Measurements from ENCODE around the gene DHRS7C. TPM values are rescaled to one million over a fixed set of nuclear protein-coding genes. Genes with fewer than 3 reads are reported as not detected.

The DHRS7C gene
- total RNA-seq, 5 donors from 2014 or later (not counting 1 experiment from before 2014, with no cell fraction given): not detected

DNA sequence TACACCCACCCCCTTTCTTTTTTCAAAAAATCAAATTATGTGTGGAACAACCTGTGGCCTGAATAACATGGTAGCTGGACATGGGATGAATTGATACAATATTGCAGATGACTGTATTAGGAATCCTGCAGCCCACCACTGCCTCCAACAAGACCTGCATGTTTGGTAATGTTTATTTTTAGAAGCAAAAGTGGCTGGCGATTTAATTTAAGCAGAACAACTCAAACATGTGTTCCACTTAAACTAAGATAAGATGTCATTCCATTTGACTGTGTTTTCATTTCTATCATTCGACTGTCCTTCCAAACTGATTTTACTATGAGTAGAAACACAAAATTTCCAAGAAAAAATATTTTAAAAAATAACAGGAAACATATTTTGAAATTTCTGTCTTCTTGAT, 10.1 kb upstream of the DHRS7C start:
- ChIA-PET CTCF (no interaction called here), POLR2A (no interaction called here)
- Histone ChIP-seq H3K4me3 (ENCODE audit: control insufficient read depth in 1 of 2, extremely low read depth in 1 of 2, low read length in 1 of 2) (no peak overlapping the region), H3K27ac (ENCODE audit: low read length) (no peak overlapping the region), H3K27me3 (replicated peaks in 1 of 2; ENCODE audit: control insufficient read depth in 2 of 2, extremely low read depth in 1 of 2, insufficient read depth in 2 of 2, low read length in 1 of 2) (peaks cover 0 to 16% of the 10 kb centered on the region in 2 experiments), H3K36me3 (ENCODE audit: control insufficient read depth in 2 of 2, extremely low read depth in 1 of 2, insufficient read depth in 1 of 2, low read length in 1 of 2) (no peaks in the 10 kb centered on the region), H3K9me3 (no peaks in the 10 kb centered on the region), H3K4me1 (ENCODE audit: control insufficient read depth in 1 of 2, extremely low read depth in 1 of 2, insufficient read depth in 2 of 2, low read length in 2 of 2) (no peaks in the 10 kb centered on the region)
- H3K4me3 Mint-ChIP-seq: no peak overlapping the region
- DNase-seq (no peak), ATAC-seq (replicated peaks in 1 of 4) (no peak)
- H3K4me1 Mint-ChIP-seq: no peaks in the 10 kb centered on the region
- no peak overlapping the region for H3K27ac Mint-ChIP-seq
- H3K9me3 Mint-ChIP-seq: peaks cover 0 to 2% (median 0%) of the 10 kb centered on the region in 3 donors
- no peaks in the 10 kb centered on the region for H3K36me3 Mint-ChIP-seq
- H3K27me3 Mint-ChIP-seq: peaks cover 23 to 24% of the 10 kb centered on the region in 2 donors
- WGBS (ENCODE audit: insufficient coverage): no CpG with 5 or more reads among the region's 2 CpGs

DNA sequence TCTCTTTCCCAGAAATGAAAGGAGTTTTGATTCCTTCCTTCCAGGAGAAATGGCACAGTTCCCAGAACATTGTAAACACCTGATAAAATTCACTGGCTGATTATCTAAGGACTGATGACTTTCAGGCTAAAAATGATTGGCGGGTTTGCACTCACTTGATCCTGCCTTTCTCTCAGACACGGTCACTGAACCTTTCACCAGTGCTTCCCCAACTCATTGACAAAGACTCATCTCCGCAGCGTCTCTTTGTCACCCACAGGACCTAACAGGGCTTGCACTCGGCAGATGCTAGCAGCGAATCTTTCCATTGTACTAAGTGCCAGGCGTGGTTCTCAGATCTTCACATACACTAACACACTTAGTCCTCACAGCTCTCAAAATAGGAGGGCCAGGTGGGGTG, 7.3 kb upstream of the DHRS7C start:
- no peaks in the 10 kb centered on the region for H3K9me3 ChIP-seq
- Mint-ChIP-seq H3K27me3 (peaks cover 23 to 29% of the 10 kb centered on the region in 2 donors), H3K36me3 (no peaks in the 10 kb centered on the region), H3K9me3 (peaks cover 0 to under 1% (median 0%) of the 10 kb centered on the region in 3 donors), H3K4me1 (no peaks in the 10 kb centered on the region), H3K27ac (no peak overlapping the region), H3K4me3 (no peak overlapping the region)
- no peak overlapping the region for H3K27ac ChIP-seq (ENCODE audit: low read length)
- no peaks in the 10 kb centered on the region for H3K4me1 ChIP-seq (ENCODE audit: control insufficient read depth in 1 of 2, extremely low read depth in 1 of 2, insufficient read depth in 2 of 2, low read length in 2 of 2)
- ChIA-PET POLR2A (no interaction called here), CTCF (no interaction called here)
- WGBS (ENCODE audit: insufficient coverage): 87% methylated on average over 7 of the region's 7 CpGs
- H3K4me3 ChIP-seq (ENCODE audit: control insufficient read depth in 1 of 2, extremely low read depth in 1 of 2, low read length in 1 of 2): no peak overlapping the region
- no peaks in the 10 kb centered on the region for H3K36me3 ChIP-seq (ENCODE audit: control insufficient read depth in 2 of 2, extremely low read depth in 1 of 2, insufficient read depth in 1 of 2, low read length in 1 of 2)
- peaks cover 0 to 13% of the 10 kb centered on the region in 2 experiments for H3K27me3 ChIP-seq (replicated peaks in 1 of 2; ENCODE audit: control insufficient read depth in 2 of 2, extremely low read depth in 1 of 2, insufficient read depth in 2 of 2, low read length in 1 of 2)
- ATAC-seq (replicated peaks in 1 of 4) (no peak), DNase-seq (no peak)

DNA sequence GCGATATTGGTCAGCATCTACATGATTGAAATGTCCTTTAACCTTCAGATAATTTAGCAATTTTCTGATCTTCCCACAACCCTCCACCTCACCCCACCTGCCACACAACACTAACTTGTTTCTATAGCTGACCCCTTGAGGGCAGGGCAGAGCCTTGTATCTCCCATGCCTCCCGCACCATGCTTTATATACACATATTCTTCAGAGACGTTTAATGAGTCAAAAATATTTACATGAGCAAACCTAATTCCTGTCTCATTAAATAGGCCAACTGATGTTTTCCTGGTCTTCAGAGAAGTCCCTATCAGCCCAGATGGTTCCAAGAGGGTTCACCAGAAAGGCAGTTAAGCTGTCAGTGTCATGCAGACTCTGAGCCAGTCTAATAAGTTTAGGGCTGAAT, 6.6 kb upstream of the DHRS7C start:
- WGBS (ENCODE audit: insufficient coverage): 78% methylated on average over 3 of the region's 3 CpGs

DNA sequence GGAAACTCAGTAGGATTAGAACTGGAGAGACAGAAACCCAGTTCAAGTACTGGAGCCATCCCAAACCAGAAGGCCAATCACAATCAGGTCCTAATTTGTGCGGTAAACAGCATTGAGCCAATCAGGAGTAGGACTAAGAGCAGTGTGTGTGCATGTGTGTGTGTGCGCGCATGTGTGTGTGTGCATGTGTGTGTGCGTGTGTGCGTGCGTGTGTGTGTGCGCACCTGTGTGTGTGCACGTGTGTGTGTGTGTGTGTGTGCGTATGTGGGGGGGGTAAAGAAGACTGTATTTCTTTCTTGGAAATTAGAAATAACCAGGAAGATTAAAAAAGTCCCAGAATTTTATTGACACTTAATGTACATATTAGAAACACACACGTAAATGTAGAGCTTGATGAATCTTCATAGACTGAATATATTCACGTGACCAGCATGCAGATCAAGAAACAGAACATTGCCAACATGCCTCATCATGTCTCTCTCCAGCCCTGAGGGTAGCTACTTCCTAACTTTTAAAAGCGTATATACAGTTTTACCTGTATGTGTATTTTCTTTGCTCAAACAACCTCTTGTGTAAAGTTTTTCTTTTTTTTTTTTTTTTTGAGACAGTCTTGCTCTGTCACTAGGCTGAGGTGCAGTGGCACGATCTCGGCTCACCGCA, 919 bp upstream of the DHRS7C start:
- Mint-ChIP-seq H3K27me3 (peaks cover 9 to 15% of the 10 kb centered on the region in 2 donors), H3K4me3 (no peak overlapping the region), H3K9me3 (no peaks in the 10 kb centered on the region), H3K27ac (no peak overlapping the region), H3K4me1 (no peaks in the 10 kb centered on the region), H3K36me3 (no peaks in the 10 kb centered on the region)
- no peaks in the 10 kb centered on the region for H3K36me3 ChIP-seq (ENCODE audit: control insufficient read depth in 2 of 2, extremely low read depth in 1 of 2, insufficient read depth in 1 of 2, low read length in 1 of 2)
- no peak overlapping the region for H3K27ac ChIP-seq (ENCODE audit: low read length)
- DNase-seq: no peak
- CTCF ChIA-PET: interaction anchor here in 1 of 2 donors (0.5 kb wide), 1 partner anchor 33 kb away, joined by 3 read pairs; no protein-coding TSS in a partner anchor
- 93% methylated on average over 13 of the region's 15 CpGs for WGBS (ENCODE audit: insufficient coverage)
- H3K9me3 ChIP-seq: no peaks in the 10 kb centered on the region
- H3K4me1 ChIP-seq (ENCODE audit: control insufficient read depth in 1 of 2, extremely low read depth in 1 of 2, insufficient read depth in 2 of 2, low read length in 2 of 2): no peaks in the 10 kb centered on the region
- no peaks in the 10 kb centered on the region for H3K27me3 ChIP-seq (replicated peaks in 1 of 2; ENCODE audit: control insufficient read depth in 2 of 2, extremely low read depth in 1 of 2, insufficient read depth in 2 of 2, low read length in 1 of 2)
- no peak for ATAC-seq (replicated peaks in 1 of 4)
- H3K4me3 ChIP-seq (ENCODE audit: control insufficient read depth in 1 of 2, extremely low read depth in 1 of 2, low read length in 1 of 2): no peak overlapping the region
- POLR2A ChIA-PET: no interaction called here

More for the DNA sequence above, 6.6 kb upstream of the DHRS7C start:
- Mint-ChIP-seq H3K4me1 (no peaks in the 10 kb centered on the region), H3K9me3 (no peaks in the 10 kb centered on the region), H3K27me3 (peaks cover 19 to 24% of the 10 kb centered on the region in 2 donors), H3K36me3 (no peaks in the 10 kb centered on the region), H3K4me3 (no peak overlapping the region), H3K27ac (no peak overlapping the region)
- Histone ChIP-seq H3K4me1 (ENCODE audit: control insufficient read depth in 1 of 2, extremely low read depth in 1 of 2, insufficient read depth in 2 of 2, low read length in 2 of 2) (no peaks in the 10 kb centered on the region), H3K27me3 (replicated peaks in 1 of 2; ENCODE audit: control insufficient read depth in 2 of 2, extremely low read depth in 1 of 2, insufficient read depth in 2 of 2, low read length in 1 of 2) (peaks cover 0 to 10% of the 10 kb centered on the region in 2 experiments), H3K9me3 (no peaks in the 10 kb centered on the region), H3K4me3 (ENCODE audit: control insufficient read depth in 1 of 2, extremely low read depth in 1 of 2, low read length in 1 of 2) (no peak overlapping the region), H3K36me3 (ENCODE audit: control insufficient read depth in 2 of 2, extremely low read depth in 1 of 2, insufficient read depth in 1 of 2, low read length in 1 of 2) (no peaks in the 10 kb centered on the region), H3K27ac (ENCODE audit: low read length) (no peak overlapping the region)
- ChIA-PET CTCF (no interaction called here), POLR2A (no interaction called here)
- ATAC-seq (replicated peaks in 1 of 4) (no peak), DNase-seq (no peak)

DNA sequence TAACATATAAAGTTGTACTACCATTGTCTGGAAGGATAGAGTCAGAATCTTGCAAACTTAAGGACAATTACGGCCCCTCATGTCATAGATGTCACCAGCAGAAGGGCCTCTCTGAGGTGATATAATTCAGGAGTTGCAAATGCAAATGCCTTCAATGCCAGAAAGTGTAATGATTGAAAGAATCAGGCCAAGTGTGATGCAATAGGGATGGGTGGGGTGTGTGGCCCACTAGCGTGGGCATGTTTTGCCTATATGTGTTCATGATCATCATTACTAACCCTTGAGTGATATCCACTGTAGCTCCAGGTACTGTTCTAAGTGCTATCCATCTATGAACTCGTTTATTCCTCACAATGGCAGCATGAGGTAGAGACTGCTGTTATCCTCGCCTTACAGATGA, 1.1 kb downstream of the DHRS7C start:
- 86% methylated on average over 1 of the region's 4 CpGs for WGBS (ENCODE audit: insufficient coverage)
- ATAC-seq (replicated peaks in 1 of 4) (no peak), DNase-seq (no peak)
- Mint-ChIP-seq H3K9me3 (no peaks in the 10 kb centered on the region), H3K36me3 (no peaks in the 10 kb centered on the region), H3K27ac (no peak overlapping the region), H3K27me3 (peaks cover 8 to 9% of the 10 kb centered on the region in 2 donors), H3K4me3 (no peak overlapping the region), H3K4me1 (no peaks in the 10 kb centered on the region)
- Histone ChIP-seq H3K36me3 (ENCODE audit: control insufficient read depth in 2 of 2, extremely low read depth in 1 of 2, insufficient read depth in 1 of 2, low read length in 1 of 2) (no peaks in the 10 kb centered on the region), H3K4me1 (ENCODE audit: control insufficient read depth in 1 of 2, extremely low read depth in 1 of 2, insufficient read depth in 2 of 2, low read length in 2 of 2) (no peaks in the 10 kb centered on the region), H3K9me3 (no peaks in the 10 kb centered on the region), H3K27me3 (replicated peaks in 1 of 2; ENCODE audit: control insufficient read depth in 2 of 2, extremely low read depth in 1 of 2, insufficient read depth in 2 of 2, low read length in 1 of 2) (peaks cover 0 to under 1% of the 10 kb centered on the region in 2 experiments), H3K4me3 (ENCODE audit: control insufficient read depth in 1 of 2, extremely low read depth in 1 of 2, low read length in 1 of 2) (no peak overlapping the region), H3K27ac (ENCODE audit: low read length) (no peak overlapping the region)
- POLR2A ChIA-PET: no interaction called here
- CTCF ChIA-PET: no interaction called here

DNA sequence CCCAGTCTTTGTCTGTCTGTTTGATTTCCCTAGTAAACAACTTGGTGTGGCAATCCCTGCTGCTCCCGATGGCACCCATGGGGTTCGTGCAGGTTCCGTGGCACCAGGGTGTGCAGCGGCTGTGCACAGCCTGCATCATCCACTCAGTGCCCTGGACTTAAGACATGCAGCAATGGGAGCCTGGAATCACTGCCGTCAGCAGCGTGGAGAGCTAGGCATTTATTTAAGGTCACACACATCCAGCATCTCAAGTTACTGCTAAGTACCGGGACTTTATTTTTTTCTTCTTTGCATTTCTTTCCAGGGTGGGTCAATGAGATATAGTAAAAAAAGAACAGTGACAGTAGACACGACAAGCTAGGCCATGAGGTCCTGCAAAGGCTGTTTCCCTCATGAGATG, 2.8 kb downstream of the DHRS7C start:
- Mint-ChIP-seq H3K27ac (no peak overlapping the region), H3K36me3 (no peaks in the 10 kb centered on the region), H3K4me3 (no peak overlapping the region), H3K27me3 (peaks cover 8 to 9% of the 10 kb centered on the region in 2 donors), H3K4me1 (no peaks in the 10 kb centered on the region), H3K9me3 (no peaks in the 10 kb centered on the region)
- Histone ChIP-seq H3K9me3 (no peaks in the 10 kb centered on the region), H3K27ac (ENCODE audit: low read length) (no peak overlapping the region), H3K36me3 (ENCODE audit: control insufficient read depth in 2 of 2, extremely low read depth in 1 of 2, insufficient read depth in 1 of 2, low read length in 1 of 2) (no peaks in the 10 kb centered on the region), H3K27me3 (replicated peaks in 1 of 2; ENCODE audit: control insufficient read depth in 2 of 2, extremely low read depth in 1 of 2, insufficient read depth in 2 of 2, low read length in 1 of 2) (peaks cover 0 to 2% of the 10 kb centered on the region in 2 experiments), H3K4me1 (ENCODE audit: control insufficient read depth in 1 of 2, extremely low read depth in 1 of 2, insufficient read depth in 2 of 2, low read length in 2 of 2) (no peaks in the 10 kb centered on the region), H3K4me3 (ENCODE audit: control insufficient read depth in 1 of 2, extremely low read depth in 1 of 2, low read length in 1 of 2) (no peak overlapping the region)
- ATAC-seq (replicated peaks in 1 of 4): no peak
- 85% methylated on average over 5 of the region's 8 CpGs for WGBS (ENCODE audit: insufficient coverage)
- POLR2A ChIA-PET: no interaction called here
- DNase-seq: no peak
- CTCF ChIA-PET: no interaction called here

DNA sequence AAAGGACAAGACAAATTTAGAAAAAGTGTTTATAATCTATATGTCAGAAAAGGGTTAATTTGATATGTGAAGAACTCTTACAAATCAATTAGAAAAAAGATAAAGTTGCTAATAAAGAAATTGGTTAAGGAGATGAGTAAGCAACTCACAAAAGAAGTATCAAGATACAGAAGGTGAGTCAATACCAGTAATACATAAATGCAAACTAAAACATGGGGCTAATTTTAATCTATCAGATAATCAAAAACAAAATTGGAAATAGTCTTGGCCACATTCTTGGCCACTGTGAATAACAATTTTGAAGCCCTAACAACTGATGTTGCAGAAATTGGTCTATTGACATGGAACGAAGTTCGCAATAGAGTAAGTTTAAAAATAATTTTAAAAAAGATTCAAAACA, 6.8 kb downstream of the DHRS7C start:
- peaks cover 0 to 14% of the 10 kb centered on the region in 2 experiments for H3K27me3 ChIP-seq (replicated peaks in 1 of 2; ENCODE audit: control insufficient read depth in 2 of 2, extremely low read depth in 1 of 2, insufficient read depth in 2 of 2, low read length in 1 of 2)
- H3K9me3 Mint-ChIP-seq: no peaks in the 10 kb centered on the region
- no peaks in the 10 kb centered on the region for H3K9me3 ChIP-seq
- CTCF ChIA-PET: no interaction called here
- ATAC-seq (replicated peaks in 1 of 4): no peak
- H3K4me3 Mint-ChIP-seq: no peak overlapping the region
- H3K4me1 ChIP-seq (ENCODE audit: control insufficient read depth in 1 of 2, extremely low read depth in 1 of 2, insufficient read depth in 2 of 2, low read length in 2 of 2): no peaks in the 10 kb centered on the region
- H3K27me3 Mint-ChIP-seq: peaks cover 20 to 25% of the 10 kb centered on the region in 2 donors
- no peak for DNase-seq
- no peaks in the 10 kb centered on the region for H3K36me3 ChIP-seq (ENCODE audit: control insufficient read depth in 2 of 2, extremely low read depth in 1 of 2, insufficient read depth in 1 of 2, low read length in 1 of 2)
- no peak overlapping the region for H3K4me3 ChIP-seq (ENCODE audit: control insufficient read depth in 1 of 2, extremely low read depth in 1 of 2, low read length in 1 of 2)
- no peak overlapping the region for H3K27ac ChIP-seq (ENCODE audit: low read length)
- POLR2A ChIA-PET: no interaction called here
- H3K4me1 Mint-ChIP-seq: no peaks in the 10 kb centered on the region
- no peaks in the 10 kb centered on the region for H3K36me3 Mint-ChIP-seq
- no peak overlapping the region for H3K27ac Mint-ChIP-seq
- no CpG with 5 or more reads among the region's 2 CpGs for WGBS (ENCODE audit: insufficient coverage)
